Measurements from ENCODE around the gene RPL7L1.

RPL7L1 gene

DNA sequence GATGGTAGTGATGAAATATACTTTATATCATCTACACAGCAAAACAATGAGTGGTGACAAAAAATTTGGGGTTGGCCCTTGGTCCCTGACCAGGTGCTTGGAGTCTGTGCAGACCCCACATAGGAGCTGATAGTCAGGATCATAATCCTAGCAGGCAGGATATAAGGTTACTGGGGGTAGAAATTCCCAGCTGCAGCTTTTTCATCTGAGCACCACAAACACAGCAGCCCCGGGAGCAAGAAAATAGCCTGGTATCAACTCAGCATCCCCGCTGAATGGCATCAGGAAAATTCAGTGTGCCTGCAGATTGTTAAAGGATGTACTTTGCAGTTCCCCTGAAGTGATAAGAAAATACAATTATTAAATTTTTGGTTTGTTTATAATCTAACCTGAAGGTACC lies 27.8 kb upstream of the RPL7L1 start:
- no peak overlapping the region for H3K27ac ChIP-seq
- no peak for TF ChIP-seq ZFX (IDR thresholded peaks at IDR 0.05)
- no peak for TF ChIP-seq CTCF (conservative IDR thresholded peaks at IDR 0.05)

DNA sequence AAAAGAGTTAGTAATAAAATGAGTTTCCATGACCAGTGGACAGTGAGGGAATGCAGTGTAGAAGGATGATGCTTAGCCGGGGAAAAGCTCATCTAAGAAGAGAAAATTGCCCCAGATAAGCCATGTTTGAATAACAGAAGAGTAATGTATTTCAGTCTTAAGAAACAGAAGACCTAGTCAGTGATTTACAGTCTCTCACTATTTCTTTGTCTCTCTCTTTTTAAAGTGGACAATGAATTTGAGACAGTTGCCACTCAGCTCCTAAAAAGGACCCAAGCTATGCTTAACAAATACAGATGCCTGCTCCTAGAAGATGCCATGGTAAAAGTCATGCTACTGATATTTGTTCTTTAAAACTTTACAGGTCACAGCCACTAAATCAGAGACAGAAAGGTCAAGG lies 19.4 kb upstream of the RPL7L1 start:
- TF ChIP-seq ZFX (IDR thresholded peaks at IDR 0.05) = no peak
- no peak for TF ChIP-seq CTCF (conservative IDR thresholded peaks at IDR 0.05)
- no peak overlapping the region for H3K27ac ChIP-seq

DNA sequence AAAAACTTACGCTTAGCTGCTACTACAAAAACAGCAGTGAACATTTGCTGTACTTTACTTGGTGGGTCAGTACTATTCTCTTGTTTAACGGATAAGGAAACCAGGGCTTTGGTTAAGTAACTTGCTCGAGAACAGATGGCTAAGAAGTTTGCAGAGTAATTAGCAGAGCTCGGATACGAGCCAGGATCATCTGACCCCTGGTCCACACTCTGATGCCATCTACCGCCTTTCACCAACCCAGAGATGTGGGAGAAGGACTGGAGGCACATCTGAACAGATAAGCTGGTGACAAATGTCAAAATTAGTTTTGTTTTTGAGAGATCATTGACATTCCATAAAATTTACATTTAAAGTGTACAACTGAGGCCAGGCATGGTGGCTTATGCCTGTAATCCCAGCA lies 18.9 kb upstream of the RPL7L1 start:
- no peak for TF ChIP-seq CTCF (conservative IDR thresholded peaks at IDR 0.05)
- TF ChIP-seq ZFX (IDR thresholded peaks at IDR 0.05) = no peak
- no peak overlapping the region for H3K27ac ChIP-seq

DNA sequence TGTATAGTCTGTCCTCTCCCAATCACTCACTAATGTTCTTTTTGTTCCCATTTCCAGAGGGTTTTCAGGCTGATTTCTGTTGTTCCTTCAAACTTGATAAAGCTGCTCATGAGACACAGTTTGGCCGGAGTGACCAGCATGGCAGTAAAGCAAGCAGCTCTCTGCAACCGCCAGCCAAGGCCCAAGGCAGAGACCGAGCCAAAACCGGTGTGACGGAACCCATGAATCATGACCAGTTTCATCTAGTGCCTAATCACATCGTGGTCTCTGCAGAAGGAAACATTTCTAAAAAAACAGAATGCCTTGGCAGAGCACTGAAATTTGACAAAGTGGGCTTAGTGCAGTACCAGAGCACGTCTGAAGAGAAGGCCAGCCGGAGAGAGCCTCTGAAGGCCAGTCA lies 14.8 kb upstream of the RPL7L1 start:
- H3K27ac ChIP-seq = no peak overlapping the region
- TF ChIP-seq ZFX (IDR thresholded peaks at IDR 0.05) (no peak), CTCF (conservative IDR thresholded peaks at IDR 0.05) (no peak)

DNA sequence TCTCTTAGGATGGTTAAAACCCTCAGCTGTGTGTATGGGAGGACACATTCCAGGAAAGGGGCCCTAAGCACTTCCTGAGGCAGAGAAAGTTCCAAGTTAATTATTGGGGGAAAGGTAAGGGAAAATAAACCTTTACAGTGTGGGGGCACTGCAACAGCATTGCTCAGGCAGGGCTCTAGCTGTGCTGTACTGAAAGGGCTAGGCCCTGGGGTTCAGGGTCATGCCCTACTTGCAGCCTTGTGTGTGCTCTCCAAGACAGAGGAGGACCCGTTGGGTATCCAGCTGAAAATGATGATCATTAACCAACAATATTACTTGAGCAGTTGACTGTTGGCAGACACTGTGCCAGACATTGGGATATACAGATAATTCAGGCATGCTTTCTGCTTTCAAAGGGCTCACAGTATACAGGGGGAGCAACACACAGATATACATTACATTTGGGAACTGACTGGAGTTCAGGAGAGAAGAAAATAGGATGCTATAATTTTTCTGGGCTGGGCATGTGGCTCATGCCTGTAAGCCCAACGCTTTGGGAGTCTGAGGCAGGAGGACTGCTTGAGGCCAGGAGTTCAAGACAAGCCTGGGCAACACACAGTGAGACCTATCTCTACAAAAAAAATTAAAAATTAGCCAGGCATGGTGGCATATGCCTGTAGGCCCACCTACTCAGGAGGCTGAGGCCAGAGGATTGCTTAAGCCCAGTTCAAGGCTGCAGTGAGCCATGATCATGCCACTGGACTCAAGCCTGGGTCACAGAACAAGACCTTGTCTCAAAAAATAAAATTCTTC lies 9.1 kb upstream of the RPL7L1 start:
- H3K27ac ChIP-seq = no peak overlapping the region
- TF ChIP-seq ZFX (IDR thresholded peaks at IDR 0.05) = no peak
- no peak for TF ChIP-seq CTCF (conservative IDR thresholded peaks at IDR 0.05)

GRCh38 chr6:42871711-42872110 lies 7.7 kb upstream of the RPL7L1 start:
- TF ChIP-seq ZFX (IDR thresholded peaks at IDR 0.05) = no peak
- no peak for TF ChIP-seq CTCF (conservative IDR thresholded peaks at IDR 0.05)
- no peak overlapping the region for H3K27ac ChIP-seq

- no peak overlapping the region for H3K27ac ChIP-seq
- TF ChIP-seq CTCF (conservative IDR thresholded peaks at IDR 0.05) = no peak
- no peak for TF ChIP-seq ZFX (IDR thresholded peaks at IDR 0.05)
These were observed 6.1 kb upstream of the RPL7L1 start for GRCh38 chr6:42873313-42873712.
